CD4-positive, alpha-beta T cell treated with Interferon alpha-2 for 1 hour (primary cell): ENCODE results near the gene SUGP2.
A peak's percentile ranks its signal among the peaks of the same experiment; 100 is the strongest.
"Not testable (repeated sequence)": the region's sequence is repeated elsewhere in the genome, so short reads cannot be mapped to it uniquely, and the experiment has no call there.

Source experiments
- DNase-seq, 2 donors: peaks; one replicate each; pipeline ENCODE4 v3.0.0-alpha.2; 2020 to 2022

SUGP2 gene

GRCh38 chr19:18987456-18987855 lies 45.9 kb downstream of the SUGP2 start:
- DNase-seq: no peak

- DNase-seq: peak in 1 of 2 donors; percentile 12
Observed at GRCh38 chr19:18985257-18985656, 48.1 kb downstream of the SUGP2 start.

GRCh38 chr19:18984251-18984650 lies 49.1 kb downstream of the SUGP2 start:
- DNase-seq: no peak

GRCh38 chr19:18982669-18983068 lies 50.6 kb downstream of the SUGP2 start:
- DNase-seq: no peak

GRCh38 chr19:18980432-18981020 lies 52.8 kb downstream of the SUGP2 start:
- DNase-seq: no peak

GRCh38 chr19:18978616-18979015 lies 54.7 kb downstream of the SUGP2 start:
- no peak for DNase-seq

- no peak for DNase-seq
Observed at GRCh38 chr19:18975869-18976268, 57.4 kb downstream of the SUGP2 start.

- DNase-seq: no peak
Observed at GRCh38 chr19:18975011-18975410, 58.3 kb downstream of the SUGP2 start.

- no peak for DNase-seq
Observed at GRCh38 chr19:18972851-18973250, 60.5 kb downstream of the SUGP2 start.

- peak in 1 of 2 donors; percentile 4 for DNase-seq
Observed at GRCh38 chr19:18972301-18972811, 61.0 kb downstream of the SUGP2 start.

- DNase-seq: no peak
Observed at GRCh38 chr19:18969931-18970659, 63.2 kb downstream of the SUGP2 start.

GRCh38 chr19:18967358-18968146 lies 65.8 kb downstream of the SUGP2 start:
- DNase-seq: peak in 1 of 2 donors; percentile 30

GRCh38 chr19:18966307-18966706 lies 67.0 kb downstream of the SUGP2 start:
- DNase-seq: no peak

- no peak for DNase-seq
Observed at GRCh38 chr19:18964121-18964520, 69.2 kb downstream of the SUGP2 start.

- no peak for DNase-seq
Observed at GRCh38 chr19:18961767-18962620, 71.3 kb downstream of the SUGP2 start.

- no peak for DNase-seq
Observed at GRCh38 chr19:18960370-18960769, 72.9 kb downstream of the SUGP2 start.

GRCh38 chr19:18955042-18955441 lies 78.3 kb downstream of the SUGP2 start:
- no peak for DNase-seq

- no peak for DNase-seq
Observed at GRCh38 chr19:18954094-18954493, 79.2 kb downstream of the SUGP2 start.

- DNase-seq: not testable (repeated sequence)
Observed at GRCh38 chr19:18952364-18953003, 80.8 kb downstream of the SUGP2 start.

GRCh38 chr19:18951721-18952281 lies 81.5 kb downstream of the SUGP2 start:
- DNase-seq: no peak

GRCh38 chr19:18949858-18950257 lies 83.5 kb downstream of the SUGP2 start:
- DNase-seq: no peak

GRCh38 chr19:18948976-18949356 lies 84.4 kb downstream of the SUGP2 start:
- DNase-seq: no peak
